Fibroblast of villous mesenchyme (primary cell): ENCODE measurements around the gene CISH. TPM values are rescaled to one million over a fixed set of nuclear protein-coding genes. Genes with fewer than 3 reads are reported as not detected.

Experiments used
- DNase-seq: peaks from one replicate; pipeline ENCODE4 v3.0.0-alpha.2; 2010; ENCODE audit warnings: low read depth
- H3K4me3 ChIP-seq: 2 replicates; pipeline ENCODE4 v1.5.1; 2011; ENCODE audit warnings: low read depth, mild to moderate bottlenecking, low read length
- total RNA-seq: library from RNA; depleted of rRNA; stranded (reverse); fragments of >200 nt; gene quantifications from 2 replicates; pipeline ENCODE4 v1.2.3, GENCODE V29; 2012
- TF ChIP-seq, protein P1 (sequence below): IDR thresholded peaks from 2 replicates; pipeline ENCODE4 v1.5.1; 2012; ENCODE audit warnings: low read depth, mild to moderate bottlenecking, low read length; ENCODE audit not compliant: insufficient read depth

CISH gene
- total RNA-seq, 1 donor: 0.86 TPM

DNA sequence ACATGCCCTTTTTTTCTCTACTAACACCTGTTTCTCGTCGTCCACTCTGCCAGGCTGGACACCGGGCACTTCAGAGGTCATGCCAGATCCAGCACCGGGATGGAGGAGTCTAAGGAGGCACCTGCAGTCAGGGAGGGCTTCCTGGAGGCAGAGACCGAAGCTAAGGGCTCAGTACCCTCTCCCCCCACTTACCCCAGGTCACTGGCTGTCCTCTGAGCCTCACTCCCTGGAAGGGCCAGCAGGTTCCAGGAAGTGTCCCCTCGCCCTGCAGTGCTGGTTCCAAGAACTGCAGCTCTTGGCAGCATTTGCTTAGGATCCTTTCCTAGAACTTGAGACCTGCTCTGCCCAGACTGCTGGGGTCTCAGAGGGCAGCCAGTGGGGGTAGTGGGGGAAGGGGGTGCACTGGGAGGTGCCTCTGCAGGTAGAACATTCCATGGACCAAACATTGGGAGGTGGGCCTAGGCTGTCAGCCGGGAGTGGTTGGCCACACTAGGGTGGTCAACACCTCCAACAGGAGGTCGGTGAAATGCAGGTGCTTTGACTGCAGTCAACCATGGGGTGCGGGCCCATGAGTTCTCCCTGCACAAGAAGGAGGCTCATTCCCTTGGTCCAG lies 11.3 kb downstream of the CISH start:
- no peak overlapping the region for H3K4me3 ChIP-seq
- TF ChIP-seq, protein P1, sequence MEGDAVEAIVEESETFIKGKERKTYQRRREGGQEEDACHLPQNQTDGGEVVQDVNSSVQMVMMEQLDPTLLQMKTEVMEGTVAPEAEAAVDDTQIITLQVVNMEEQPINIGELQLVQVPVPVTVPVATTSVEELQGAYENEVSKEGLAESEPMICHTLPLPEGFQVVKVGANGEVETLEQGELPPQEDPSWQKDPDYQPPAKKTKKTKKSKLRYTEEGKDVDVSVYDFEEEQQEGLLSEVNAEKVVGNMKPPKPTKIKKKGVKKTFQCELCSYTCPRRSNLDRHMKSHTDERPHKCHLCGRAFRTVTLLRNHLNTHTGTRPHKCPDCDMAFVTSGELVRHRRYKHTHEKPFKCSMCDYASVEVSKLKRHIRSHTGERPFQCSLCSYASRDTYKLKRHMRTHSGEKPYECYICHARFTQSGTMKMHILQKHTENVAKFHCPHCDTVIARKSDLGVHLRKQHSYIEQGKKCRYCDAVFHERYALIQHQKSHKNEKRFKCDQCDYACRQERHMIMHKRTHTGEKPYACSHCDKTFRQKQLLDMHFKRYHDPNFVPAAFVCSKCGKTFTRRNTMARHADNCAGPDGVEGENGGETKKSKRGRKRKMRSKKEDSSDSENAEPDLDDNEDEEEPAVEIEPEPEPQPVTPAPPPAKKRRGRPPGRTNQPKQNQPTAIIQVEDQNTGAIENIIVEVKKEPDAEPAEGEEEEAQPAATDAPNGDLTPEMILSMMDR: no peak
- DNase-seq: no peak

DNA sequence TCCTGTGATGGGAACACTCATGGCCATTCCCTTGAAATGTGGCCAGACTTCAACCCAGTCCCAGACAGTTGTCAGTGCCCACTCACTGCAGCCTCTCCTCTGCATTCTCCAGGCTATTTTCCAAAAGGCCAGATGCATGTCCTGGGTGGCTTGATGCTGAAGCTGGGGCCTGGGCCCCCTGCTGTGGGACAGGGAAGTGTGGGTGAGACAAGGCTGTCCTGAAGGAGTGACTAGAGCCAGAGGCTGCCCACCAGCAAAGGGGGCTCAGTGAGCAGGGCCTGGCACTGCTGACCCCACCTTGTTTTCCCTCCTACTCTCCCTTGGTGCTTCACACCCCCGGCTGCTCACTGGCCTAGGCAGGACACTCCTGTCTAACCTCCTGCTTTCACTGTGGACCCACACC lies 11.9 kb downstream of the CISH start:
- TF ChIP-seq, protein P1: no peak
- DNase-seq: no peak
- no peak overlapping the region for H3K4me3 ChIP-seq

DNA sequence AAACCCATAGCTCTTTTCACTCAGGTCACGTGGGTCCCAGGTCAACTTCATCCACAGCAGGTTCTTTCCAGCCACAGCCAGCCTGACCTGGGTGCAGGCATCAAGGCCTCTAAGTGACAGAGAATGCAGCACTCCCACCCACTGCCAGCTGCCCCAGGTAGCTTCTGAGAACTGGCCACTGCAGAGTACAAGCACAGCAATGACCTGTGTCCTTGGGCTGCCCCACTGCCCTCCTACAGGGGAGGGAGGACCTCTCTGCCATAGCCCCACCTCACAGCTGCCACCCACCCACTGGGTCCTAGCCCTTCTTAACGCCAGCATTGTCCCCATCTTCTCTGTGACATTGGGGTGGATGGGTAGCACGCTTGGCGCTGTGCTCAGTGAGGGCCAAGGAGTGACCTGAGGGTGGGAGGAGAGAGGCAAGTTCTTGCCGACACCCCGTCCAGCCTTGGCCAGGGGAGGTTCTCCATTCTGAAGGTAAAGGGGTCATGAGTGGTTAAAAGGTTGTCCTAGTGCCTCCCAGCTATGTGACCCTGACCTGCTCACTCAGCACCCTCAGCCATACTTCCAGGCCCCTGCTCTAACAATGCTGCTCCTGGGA lies 12.4 kb downstream of the CISH start:
- TF ChIP-seq, protein P1: no peak
- H3K4me3 ChIP-seq: no peak overlapping the region
- no peak for DNase-seq

DNA sequence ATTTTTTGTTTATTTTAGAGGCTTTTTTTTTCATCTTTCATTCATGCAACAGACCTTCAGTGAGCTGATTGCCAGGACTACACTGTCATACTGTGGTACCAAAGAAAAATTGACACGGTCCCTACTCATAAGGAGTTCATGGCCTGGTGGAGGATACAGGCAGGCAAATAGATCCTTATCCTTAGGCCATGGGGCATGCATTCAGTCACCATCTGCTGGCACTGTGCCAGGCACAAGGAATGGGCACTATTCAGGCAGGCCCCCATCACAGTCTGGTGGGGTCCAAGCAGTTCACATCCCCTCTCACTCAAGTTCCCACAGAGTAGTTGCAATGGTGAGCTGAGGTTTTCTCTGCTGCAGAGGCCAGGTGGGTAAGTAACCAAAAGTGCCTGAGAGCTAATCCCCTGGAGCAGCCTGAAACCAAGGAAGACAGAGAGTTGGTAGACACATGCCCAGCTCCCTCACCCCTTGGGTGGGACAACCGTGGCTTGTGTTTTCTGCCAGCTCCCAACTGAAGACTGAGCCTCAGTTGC lies 17.3 kb downstream of the CISH start:
- no peak for DNase-seq
- TF ChIP-seq, protein P1: no peak
- H3K4me3 ChIP-seq: no peak overlapping the region

DNA sequence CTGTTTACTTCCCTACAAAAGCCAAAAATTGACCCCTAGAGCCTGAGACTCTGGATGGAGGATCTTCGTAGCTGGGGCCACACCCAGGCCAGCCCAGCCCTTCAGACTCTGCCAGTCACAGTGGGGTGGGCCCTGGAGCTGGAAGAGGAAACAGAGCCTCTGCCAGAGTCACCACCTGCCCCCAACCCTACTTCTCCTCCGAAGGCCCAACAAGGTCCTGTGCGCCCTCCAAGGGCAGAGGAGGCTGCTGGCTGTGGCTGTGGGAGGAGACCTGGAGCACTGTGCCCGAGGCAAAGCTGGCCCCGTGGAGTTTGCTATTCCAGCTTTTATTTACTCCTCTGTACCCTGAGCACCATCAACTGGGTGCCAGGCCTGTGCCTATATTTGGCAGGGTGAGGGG lies 19.0 kb downstream of the CISH start:
- no peak overlapping the region for H3K4me3 ChIP-seq
- TF ChIP-seq, protein P1: no peak
- DNase-seq: no peak

DNA sequence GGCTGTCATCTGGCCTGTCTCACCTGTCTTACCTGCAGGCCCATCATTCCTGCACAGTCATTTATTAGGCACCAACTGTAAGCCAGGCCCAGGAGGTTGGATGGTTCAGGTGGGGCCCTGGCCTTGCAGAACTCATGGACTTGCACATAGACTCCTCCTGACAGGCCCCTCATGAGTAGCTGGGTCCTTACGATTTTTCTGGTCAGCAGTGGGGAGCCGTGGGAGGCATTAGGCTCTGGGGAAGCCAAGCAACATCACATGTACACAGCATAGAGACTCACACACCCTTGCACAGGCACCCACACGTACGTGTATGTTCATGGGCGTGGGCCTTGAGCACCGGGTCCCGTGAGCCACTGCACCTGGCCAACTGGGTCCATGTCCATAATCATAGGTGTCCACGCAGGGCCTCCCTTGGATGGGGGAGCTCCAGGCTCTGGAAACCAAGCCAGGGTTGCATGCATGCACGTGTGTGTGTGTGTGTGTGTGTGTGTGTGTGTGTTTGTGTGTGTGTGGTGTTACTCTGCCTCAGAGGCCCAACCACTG lies 20.3 kb downstream of the CISH start:
- TF ChIP-seq, protein P1: no peak
- no peak overlapping the region for H3K4me3 ChIP-seq
- no peak for DNase-seq
